SHP77 treated with DMSO at 0.1 percent for 48 hours (cell line): ENCODE measurements around the gene CDKN2A.
A peak's percentile ranks its signal among the peaks of the same experiment; 100 is the strongest.

Experiments
- DNase-seq: peaks from one replicate; lab custom pipeline; 2025; lab: John Stamatoyannopoulos, UW

Gene CDKN2A

GRCh38 chr9:22005702-22006606 lies 11.8 kb upstream of the CDKN2A start:
- DNase-seq: no peak

GRCh38 chr9:22005021-22005701 lies 11.0 kb upstream of the CDKN2A start:
- DNase-seq: no peak

- DNase-seq: no peak
These were observed 7.8 kb upstream of the CDKN2A start for GRCh38 chr9:22002038-22002437.

GRCh38 chr9:21998026-21998425 lies 3.8 kb upstream of the CDKN2A start:
- DNase-seq: no peak

- DNase-seq: no peak
These were observed 3.3 kb upstream of the CDKN2A start for GRCh38 chr9:21997480-21997879.

- no peak for DNase-seq
These were observed 2.7 kb upstream of the CDKN2A start for GRCh38 chr9:21996858-21997257.

- no peak for DNase-seq
These were observed 2.2 kb upstream of the CDKN2A start for GRCh38 chr9:21996438-21996837.

GRCh38 chr9:21995666-21996398 lies 1.6 kb upstream of the CDKN2A start:
- DNase-seq: no peak

GRCh38 chr9:21995006-21995665 lies 944 bp upstream of the CDKN2A start:
- DNase-seq: peak; percentile 9

- no peak for DNase-seq
These were observed 389 bp upstream of the CDKN2A start, which contains the start of gene CDKN2B-AS1 for GRCh38 chr9:21994556-21995005. TSS of gene CDKN2B-AS1 (plus strand) at chr9:21994791.

- DNase-seq: no peak
These were observed 1.2 kb downstream of the CDKN2A start for GRCh38 chr9:21993007-21993406.

GRCh38 chr9:21991072-21991959 lies 2.9 kb downstream of the CDKN2A start:
- no peak for DNase-seq

- no peak for DNase-seq
These were observed 4.6 kb downstream of the CDKN2A start for GRCh38 chr9:21989440-21990189.

GRCh38 chr9:21988056-21988990 lies 5.9 kb downstream of the CDKN2A start:
- DNase-seq: no peak

- DNase-seq: no peak
These were observed 8.1 kb downstream of the CDKN2A start for GRCh38 chr9:21985964-21986667.

GRCh38 chr9:21984101-21984500 lies 10.1 kb downstream of the CDKN2A start:
- no peak for DNase-seq

- no peak for DNase-seq
These were observed 10.6 kb downstream of the CDKN2A start for GRCh38 chr9:21983561-21983935.

GRCh38 chr9:21982861-21983560 lies 11.2 kb downstream of the CDKN2A start:
- no peak for DNase-seq
